IMR-90 (cell line): Measurements from ENCODE around the gene WDR6. TPM values are rescaled to one million over a fixed set of nuclear protein-coding genes. Genes with fewer than 3 reads are reported as not detected.

Experiments
- ATAC-seq: fragments of 200-7000 bp; cut with Tn5 transposase; 2 replicates; pipeline ENCODE4 v1.9.1; 2020; ENCODE audit warnings: low read depth, mild to moderate bottlenecking, moderate library complexity
- BruUV-seq: library from RNA; stranded (reverse); fragments of 400-500 nt; replicated peaks from 2 replicates; lab custom pipeline; 2021; lab: Mats Ljungman, UMichigan
- CTCF ChIA-PET: fragments of 300-600 bp; formaldehyde crosslinking; extraction: SDS; loops from one replicate; lab custom pipeline; 2021; ENCODE audit warnings: antibody characterized with exemption; lab: Yijun Ruan, JAX
- POLR2A ChIA-PET: fragments of 300-600 bp; sonication (Branson Sonifier 250); formaldehyde crosslinking; loops from one replicate; lab custom pipeline; 2022; ENCODE audit warnings: antibody characterized with exemption; ENCODE audit not compliant: unreplicated experiment; lab: Charles Lee
- DNase-seq: peaks from one replicate; pipeline ENCODE4 v3.0.0; 2013
- H2AFZ ChIP-seq: replicated peaks from 2 replicates; pipeline ENCODE3; 2013; ENCODE audit warnings: low read length, mild to moderate bottlenecking; ENCODE audit not compliant: poor library complexity
- H2AK5ac ChIP-seq: 2 replicates; pipeline ENCODE4 v1.6.1; 2013; ENCODE audit warnings: low read depth, low read length, inconsistent platforms
- H2AK9ac ChIP-seq: replicated peaks from 2 replicates; pipeline ENCODE3; 2013; ENCODE audit warnings: mild to moderate bottlenecking, low read depth, low read length, moderate library complexity; ENCODE audit not compliant: poor library complexity
- H2BK120ac ChIP-seq: 2 replicates; pipeline ENCODE4 v1.6.1; 2013; ENCODE audit warnings: low read depth, low read length, inconsistent platforms
- H2BK15ac ChIP-seq: 3 replicates; pipeline ENCODE4 v1.6.1; 2013; ENCODE audit warnings: low read depth, low read length, inconsistent platforms
- H2BK20ac ChIP-seq: 2 replicates; pipeline ENCODE4 v1.6.1; 2013; ENCODE audit warnings: low read depth, mild to moderate bottlenecking, inconsistent platforms, low read length, moderate library complexity
- H2BK5ac ChIP-seq: 2 replicates; pipeline ENCODE4 v1.6.1; 2013; ENCODE audit warnings: mild to moderate bottlenecking, low read depth, low read length, inconsistent platforms; ENCODE audit not compliant: poor library complexity, severe bottlenecking
- H3K14ac ChIP-seq: replicated peaks from 2 replicates; pipeline ENCODE4 v1.6.1; 2013; ENCODE audit warnings: low read depth, low read length, inconsistent platforms
- H3K18ac ChIP-seq: 2 replicates; pipeline ENCODE4 v1.6.1; 2013; ENCODE audit warnings: low read depth, low read length, control low read depth
- H3K23ac ChIP-seq: 2 replicates; pipeline ENCODE4 v1.6.1; 2013; ENCODE audit warnings: low read depth, low read length, inconsistent platforms
- H3K27ac ChIP-seq: 2 replicates; pipeline ENCODE4 v1.5.1; 2013; ENCODE audit warnings: mild to moderate bottlenecking, control low read depth, low read length; ENCODE audit not compliant: insufficient read depth
- H3K27me3 ChIP-seq: 2 replicates; pipeline ENCODE4 v1.6.1; 2013; ENCODE audit warnings: low read length; ENCODE audit not compliant: control insufficient read depth, insufficient read depth
- H3K36me3 ChIP-seq: 2 replicates; pipeline ENCODE4 v1.6.1; 2013; ENCODE audit warnings: low read length, mixed read lengths; ENCODE audit not compliant: control insufficient read depth, insufficient read depth
- H3K4ac ChIP-seq: 2 replicates; pipeline ENCODE4 v1.6.1; 2013; ENCODE audit warnings: low read depth, low read length, inconsistent platforms
- H3K4me1 ChIP-seq: 2 replicates; pipeline ENCODE4 v1.6.1; 2013; ENCODE audit warnings: low read length, mixed read lengths; ENCODE audit not compliant: control insufficient read depth, insufficient read depth
- H3K4me2 ChIP-seq: 2 replicates; pipeline ENCODE4 v1.6.1; 2013; ENCODE audit warnings: low read depth, mild to moderate bottlenecking, control low read depth, low read length, moderate library complexity
- H3K4me3 ChIP-seq: 2 replicates; pipeline ENCODE4 v1.5.1; 2013; ENCODE audit warnings: low read depth, mild to moderate bottlenecking, control low read depth, low read length, moderate library complexity; ENCODE audit not compliant: insufficient read depth
- H3K56ac ChIP-seq: 2 replicates; pipeline ENCODE4 v1.6.1; 2013; ENCODE audit warnings: low read length, inconsistent platforms; ENCODE audit not compliant: insufficient read depth; ENCODE audit errors: extremely low read depth
- H3K79me1 ChIP-seq, 2 experiments: 2 replicates each; pipeline ENCODE4 v1.6.1; 2013; ENCODE audit warnings: low read length in 2 of 2, inconsistent platforms in 1 of 2, low read depth in 1 of 2
- H3K9ac ChIP-seq: 2 replicates; pipeline ENCODE4 v1.6.1; 2013; ENCODE audit warnings: low read depth, low read length, control low read depth
- H3K9me1 ChIP-seq: 2 replicates; pipeline ENCODE4 v1.6.1; 2013; ENCODE audit warnings: low read length, inconsistent platforms; ENCODE audit not compliant: insufficient read depth
- H3K9me3 ChIP-seq: 2 replicates; pipeline ENCODE4 v1.6.1; 2013; ENCODE audit warnings: low read length; ENCODE audit not compliant: control insufficient read depth, insufficient read depth
- H4K20me1 ChIP-seq: 2 replicates; pipeline ENCODE4 v1.6.1; 2013; ENCODE audit warnings: low read length, inconsistent platforms; ENCODE audit not compliant: insufficient read depth
- H4K5ac ChIP-seq: 2 replicates; pipeline ENCODE4 v1.6.1; 2013; ENCODE audit warnings: mild to moderate bottlenecking, low read depth, low read length, control low read depth
- H4K8ac ChIP-seq, 2 experiments: 2 replicates each; pipeline ENCODE4 v1.6.1; 2013; ENCODE audit warnings: low read depth in 2 of 2, low read length in 2 of 2, control low read depth in 1 of 2, inconsistent platforms in 1 of 2
- H4K91ac ChIP-seq: 2 replicates; pipeline ENCODE4 v1.6.1; 2013; ENCODE audit warnings: low read depth, low read length, inconsistent platforms; ENCODE audit not compliant: insufficient read depth
- RCOR1 ChIP-seq: IDR thresholded peaks from 2 replicates; pipeline ENCODE4 v1.6.1; 2012; ENCODE audit warnings: mild to moderate bottlenecking, low read length, improper control_type of control experiment; ENCODE audit not compliant: insufficient replicate concordance
- WGBS, 2 experiments: methylation state at CpG; one replicate each; pipeline versions ENCODE4 v1.1.5 to v1.1.7; 2013; ENCODE audit warnings: missing lambda C conversion rate in 2 of 2; ENCODE audit not compliant: insufficient read length in 1 of 2; ENCODE audit errors: extremely low coverage in 2 of 2; 5-methylcytosine and 5-hydroxymethylcytosine counted together
- dilution Hi-C: fragments of 300-500 bp; cut with HindIII; formaldehyde crosslinking; loops from one replicate; pipeline ENCODE4 v1.14.3; 2018; ENCODE audit warnings: low sequenced_read_pairs; ENCODE audit not compliant: unreplicated experiment
- in situ Hi-C: fragments of 300-500 bp; cut with MboI; formaldehyde crosslinking; loops from 3 replicates; pipeline ENCODE4 v1.14.3; 2019; ENCODE audit warnings: low sequenced_read_pairs, inconsistent platforms, mixed read lengths
- intact Hi-C: fragments of 100-400 bp; cut with micrococcal nuclease; formaldehyde crosslinking; loops from 2 replicates; pipeline ENCODE4 v1.10.0; 2022
- polyA plus RNA-seq, 3 experiments: library from polyadenylated mRNA; depleted of rRNA; stranded (reverse); fragments of >200 nt; gene quantifications; 2 replicates each; pipeline ENCODE4 v1.2.3, GENCODE V29; 2012; ENCODE audit warnings: low replicate concordance in 1 of 3
- total RNA-seq: library from RNA; depleted of rRNA; stranded (reverse); fragments of >200 nt; gene quantifications from 2 replicates; pipeline ENCODE4 v1.2.3, GENCODE V29; 2012

WDR6 gene
- total and polyA plus RNA-seq, 2 of the 4 experiments (the other 2 are of a cell fraction) = 60.9 to 160 TPM

GRCh38 chr3:48991851-48992545 lies 15.2 kb upstream of the WDR6 start:
- H2AFZ ChIP-seq = no peak overlapping the region
- peaks cover 35 to 52% of the 10 kb centered on the region in 2 experiments for H3K79me1 ChIP-seq
- peaks cover 14% of the 10 kb centered on the region for H3K4me1 ChIP-seq
- H3K27ac ChIP-seq = no peak overlapping the region
- no peak overlapping the region for H4K8ac ChIP-seq
- no peak overlapping the region for H3K56ac ChIP-seq
- H4K91ac ChIP-seq = no peak overlapping the region
- no peak overlapping the region for H2BK5ac ChIP-seq
- no TSS peak for BruUV-seq
- H4K5ac ChIP-seq = no peak overlapping the region
- H3K23ac ChIP-seq = no peak overlapping the region; the same call in 1 of the 2 replicates
- in situ Hi-C loops = no loop called here
- no peak overlapping the region for H2BK15ac ChIP-seq
- H3K14ac ChIP-seq = no peak overlapping the region; the same call in 1 of the 2 replicates
- no peak overlapping the region for H2AK9ac ChIP-seq
- H3K9ac ChIP-seq = no peak overlapping the region
- POLR2A ChIA-PET = interaction anchor here (0.5 to 0.6 kb wide), 2 partner anchors 11 to 21 kb away, joined by 3 to 9 read pairs; no protein-coding TSS in a partner anchor
- CTCF ChIA-PET = no interaction called here
- peaks cover 7% of the 10 kb centered on the region for H3K9me1 ChIP-seq
- peaks cover 3% of the 10 kb centered on the region; the same call in 1 of the 2 replicates for H3K36me3 ChIP-seq
- peak overlapping the region; percentile 95; the same call in 1 of the 2 replicates for H3K4me2 ChIP-seq
- no peak for TF ChIP-seq RCOR1
- dilution Hi-C loops = no loop called here
- WGBS, 2 experiments = 90% methylated on average over 2 of the region's 5 CpGs; no CpG with 5 or more reads in 1 of the 2 experiments
- no peak for DNase-seq
- H4K20me1 ChIP-seq = no peaks in the 10 kb centered on the region; the same call in 1 of the 2 replicates
- no peak overlapping the region for H2BK120ac ChIP-seq
- intact Hi-C loops = no loop called here
- no peaks in the 10 kb centered on the region for H3K27me3 ChIP-seq
- H2AK5ac ChIP-seq = 0 out of 2 replicates have a peak overlapping the region, but pooled peaks have one; percentile 0
- H3K18ac ChIP-seq = no peak overlapping the region
- no peak overlapping the region for H3K4ac ChIP-seq
- no peak overlapping the region for H3K4me3 ChIP-seq
- no peaks in the 10 kb centered on the region for H3K9me3 ChIP-seq
- ATAC-seq = no peak
- H2BK20ac ChIP-seq = no peak overlapping the region
